Adrenal gland (tissue), 5 donors: ENCODE measurements around the gene ST7.

Experiments used
- CTCF ChIP-seq, 6 experiments: fragments of 450-650 bp in 4 of 6; fragments of 200-600 bp in 2 of 6; sonication (generic) in 1 of 6; IDR thresholded peaks; 1 replicate in 5 of 6; 2 replicates in 1 of 6; pipeline versions ENCODE4 v1.5.1 to v1.8.0; 2016 to 2021; ENCODE audit warnings: antibody characterized with exemption in 6 of 6, mild to moderate bottlenecking in 2 of 6, moderate library complexity in 1 of 6
- POLR2A ChIP-seq, 2 donors: fragments of 450-650 bp; IDR thresholded peaks; one replicate each; pipeline ENCODE4 v1.6.1; 2017; ENCODE audit warnings: antibody characterized with exemption in 2 of 2, mild to moderate bottlenecking in 2 of 2, moderate library complexity in 1 of 2
- donor health status: DM: no; HTN: no; CAD: no.

GRCh38 chr7:117084286-117084685 lies 131.0 kb downstream of the ST7 start:
- TF ChIP-seq CTCF (IDR thresholded peaks at IDR 0.05) = no peak
- no peak for TF ChIP-seq POLR2A (IDR thresholded peaks at IDR 0.05)
